ENCODE data around the gene MYBBP1A. TPM values are rescaled to one million over a fixed set of nuclear protein-coding genes. Genes with fewer than 3 reads are reported as not detected.

Gene MYBBP1A
- total and polyA plus RNA-seq, 2 of the 8 experiments (the other 6 are each of a cell fraction or from before 2014, with no cell fraction given) = 46.8 to 151 TPM

DNA sequence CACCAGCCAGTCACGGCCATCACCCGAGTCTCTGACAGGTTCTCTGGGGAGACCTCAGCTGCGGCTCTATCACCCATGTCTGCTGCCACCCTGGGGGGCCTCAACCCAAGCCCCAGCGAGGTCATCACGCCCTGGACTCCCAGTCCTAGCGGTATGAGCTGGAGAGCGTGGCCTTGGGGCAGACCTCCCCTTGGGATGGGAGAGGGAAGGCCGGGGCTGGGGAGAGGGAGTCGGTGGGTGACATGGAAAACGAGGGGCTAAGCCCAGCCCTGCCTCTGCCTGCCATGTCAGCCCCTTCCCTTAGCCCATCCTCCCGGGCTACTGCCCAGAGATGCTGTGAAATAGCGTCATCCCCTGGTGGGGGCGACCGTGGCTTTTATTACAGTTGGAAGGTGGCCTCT, 37.8 kb upstream of the MYBBP1A start:
- H3K9ac ChIP-seq (replicated peaks in 1 of 4; ENCODE audit: extremely low read depth in 1 of 4, low read depth in 3 of 4, low read length in 3 of 4) = no peak overlapping the region
- H2BK12ac ChIP-seq (ENCODE audit: low read depth, low read length) = peak overlapping the region; percentile 39; the same call in 1 of the 2 replicates
- DNase-seq (ENCODE audit: low read depth in 1 of 2, low spot score in 2 of 2) = no peak
- H2BK20ac ChIP-seq (ENCODE audit: low read length) = no peak overlapping the region
- H3K23ac ChIP-seq (ENCODE audit: insufficient read length) = no peak overlapping the region
- no peak overlapping the region for H2BK15ac ChIP-seq (ENCODE audit: low read length)
- no peaks in the 10 kb centered on the region for H3K9me3 ChIP-seq (ENCODE audit: insufficient read depth in 2 of 2, low read depth in 1 of 2, low read length in 1 of 2)
- no peaks in the 10 kb centered on the region for H3K79me1 ChIP-seq (ENCODE audit: low read depth, low read length)
- no peak overlapping the region for H2AK5ac ChIP-seq (ENCODE audit: low read depth, low read length)
- no peaks in the 10 kb centered on the region for H4K20me1 ChIP-seq (replicated peaks in 1 of 2; ENCODE audit: control insufficient read depth in 1 of 2, insufficient read depth in 2 of 2, low read length in 2 of 2)
- H3K4me1 ChIP-seq (replicated peaks in 1 of 4; ENCODE audit: control insufficient read depth in 3 of 4, insufficient read depth in 4 of 4, low read length in 3 of 4) = peaks cover 0 to 14% (median 6%) of the 10 kb centered on the region in 4 experiments; a peak in 6 of 7 replicates
- no peak overlapping the region for H2BK120ac ChIP-seq (replicated peaks; ENCODE audit: low read depth, low read length)
- no peak overlapping the region; the same call in 1 of the 2 replicates for H2BK5ac ChIP-seq (ENCODE audit: low read depth, low read length)
- no peak overlapping the region for H3K56ac ChIP-seq (replicated peaks; ENCODE audit: insufficient read length, low read depth, low read length)
- no peaks in the 10 kb centered on the region for H3K23me2 ChIP-seq (ENCODE audit: low read depth, low read length)
- H3K27ac ChIP-seq (ENCODE audit: low read depth, low read length) = no peak overlapping the region; the same call in 1 of the 2 replicates
- H3K79me2 ChIP-seq (ENCODE audit: control insufficient read depth in 1 of 2, insufficient read depth in 2 of 2, low read length in 2 of 2) = no peaks in the 10 kb centered on the region
- no peak overlapping the region for H3K4me3 ChIP-seq (ENCODE audit: extremely low read depth in 1 of 4, insufficient read depth in 2 of 4, low read depth in 3 of 4, low read length in 4 of 4)
- no peak for FAIRE-seq
- H3K18ac ChIP-seq (ENCODE audit: extremely low read depth, low read length) = no peak overlapping the region
- no peak overlapping the region for H4K91ac ChIP-seq (replicated peaks; ENCODE audit: insufficient read length, low read length)
- POLR2A ChIA-PET (ENCODE audit: partially characterized antibody) = interaction anchor here (0.6 to 1.7 kb wide), 3 partner anchors 9 to 303 kb away, joined by 3 to 4 read pairs (median 4); partner anchors contain the start of gene SMTNL2
- no peaks in the 10 kb centered on the region for H3K36me3 ChIP-seq (ENCODE audit: control insufficient read depth in 2 of 4, insufficient read depth in 4 of 4, low read length in 3 of 4)
- no peak overlapping the region for H3K14ac ChIP-seq (ENCODE audit: insufficient read length)
- H4K8ac ChIP-seq (ENCODE audit: extremely low read depth, insufficient read depth, low read length) = no peak overlapping the region
- 87% methylated on average over 14 of the region's 14 CpGs; no CpG with 5 or more reads in 1 of the 2 experiments for WGBS, 2 experiments (ENCODE audit: extremely low coverage in 1 of 2, insufficient coverage in 1 of 2, insufficient read length in 1 of 2, insufficient replicate concordance in 2 of 2, low coverage in 1 of 2, low lambda C conversion rate in 2 of 2, missing lambda C conversion rate in 1 of 2)
- no peak overlapping the region for H3K4me2 ChIP-seq (ENCODE audit: insufficient read depth in 1 of 2, low read depth in 2 of 2, low read length in 2 of 2)
- CTCF ChIA-PET (ENCODE audit: partially characterized antibody) = interaction anchor here (1.7 to 10.1 kb wide), 4 partner anchors 10 to 33 kb away, joined by 5 to 65 read pairs (median 45); partner anchors contain the start of gene SMTNL2
- H3K27me3 ChIP-seq (replicated peaks in 1 of 4; ENCODE audit: control insufficient read depth in 3 of 4, extremely low read depth in 1 of 4, insufficient read depth in 3 of 4, low read length in 3 of 4) = no peaks in the 10 kb centered on the region
- no peak overlapping the region for H3K4ac ChIP-seq (replicated peaks; ENCODE audit: insufficient read length, low read depth, low read length)
- no peak overlapping the region for H4K5ac ChIP-seq (ENCODE audit: insufficient read length, low read depth, low read length)
- no peak overlapping the region for H2AFZ ChIP-seq (ENCODE audit: low read length)
- TF ChIP-seq EZH2 (IDR thresholded peaks at IDR 0.05; ENCODE audit: low read depth, low read length, severe bottlenecking) (no peak), SIX5 (IDR thresholded peaks at IDR 0.05; ENCODE audit: low read depth, low read length) (no peak), BACH1 (IDR thresholded peaks at IDR 0.05; ENCODE audit: low read length) (no peak), ZNF274 (IDR thresholded peaks at IDR 0.05; ENCODE audit: borderline replicate concordance, extremely low read depth, low read length) (no peak), SIRT6 (IDR thresholded peaks at IDR 0.05; ENCODE audit: low read length) (no peak), CHD1 (IDR thresholded peaks at IDR 0.05; ENCODE audit: low read depth, low read length) (no peak), CTBP2 (IDR thresholded peaks at IDR 0.05; ENCODE audit: borderline replicate concordance, insufficient read depth, insufficient read length, low read length) (no peak), KDM4A (IDR thresholded peaks at IDR 0.05; ENCODE audit: low read depth, low read length, severe bottlenecking) (no peak), HDAC2 (IDR thresholded peaks at IDR 0.05; ENCODE audit: borderline replicate concordance in 1 of 2, low read depth in 2 of 2, low read length in 2 of 2) (no peak), JUND (IDR thresholded peaks at IDR 0.05; ENCODE audit: low read length) (no peak), SAP30 (IDR thresholded peaks at IDR 0.05; ENCODE audit: insufficient read depth, insufficient replicate concordance, low read length) (no peak)
- TF ChIP-seq, protein P1, sequence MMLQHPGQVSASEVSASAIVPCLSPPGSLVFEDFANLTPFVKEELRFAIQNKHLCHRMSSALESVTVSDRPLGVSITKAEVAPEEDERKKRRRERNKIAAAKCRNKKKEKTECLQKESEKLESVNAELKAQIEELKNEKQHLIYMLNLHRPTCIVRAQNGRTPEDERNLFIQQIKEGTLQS (IDR thresholded peaks at IDR 0.05; ENCODE audit: insufficient read depth, low read depth, low read length) = no peak
- TF ChIP-seq, protein P2, sequence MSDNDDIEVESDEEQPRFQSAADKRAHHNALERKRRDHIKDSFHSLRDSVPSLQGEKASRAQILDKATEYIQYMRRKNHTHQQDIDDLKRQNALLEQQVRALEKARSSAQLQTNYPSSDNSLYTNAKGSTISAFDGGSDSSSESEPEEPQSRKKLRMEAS (IDR thresholded peaks at IDR 0.05) = no peak
